CD14-positive monocyte (primary cell): ENCODE measurements around the gene RGS3. TPM values are rescaled to one million over a fixed set of nuclear protein-coding genes. Genes with fewer than 3 reads are reported as not detected.

ENCODE experiments used
- DNase-seq, 3 donors: peaks; one replicate each; pipeline ENCODE4 v3.0.0-alpha.2; 2011 to 2022
- H2AFZ ChIP-seq: 2 replicates; pipeline ENCODE4 v1.6.0; 2012; ENCODE audit warnings: mild to moderate bottlenecking, low read depth, low read length, inconsistent platforms; ENCODE audit not compliant: insufficient read depth, poor library complexity, severe bottlenecking
- H3K27ac ChIP-seq, 2 donors: 1 replicate in 1 of 2; 2 replicates in 1 of 2; pipeline ENCODE4 v1.5.1; 2012 to 2013; ENCODE audit warnings: low read length in 2 of 2, control low read depth in 1 of 2, inconsistent platforms in 1 of 2, low read depth in 1 of 2, mild to moderate bottlenecking in 1 of 2
- H3K27me3 ChIP-seq, 2 donors: one replicate each; pipeline versions ENCODE4 v1.6.0 to v1.6.1; 2011 to 2013; ENCODE audit warnings: low read length in 2 of 2; ENCODE audit not compliant: control insufficient read depth in 2 of 2, insufficient read depth in 2 of 2
- H3K36me3 ChIP-seq, 2 donors: replicated peaks in 1 of 2; 1 replicate in 1 of 2; 2 replicates in 1 of 2; pipeline versions ENCODE4 v1.5.1 to v1.6.1; 2012 to 2013; ENCODE audit warnings: low read length in 2 of 2, control low read depth in 1 of 2, inconsistent platforms in 1 of 2, mild to moderate bottlenecking in 1 of 2; ENCODE audit not compliant: insufficient read depth in 2 of 2, control insufficient read depth in 1 of 2
- H3K4me1 ChIP-seq, 2 donors: 1 replicate in 1 of 2; 2 replicates in 1 of 2; pipeline versions ENCODE4 v1.5.1 to v1.6.1; 2012 to 2013; ENCODE audit warnings: low read length in 2 of 2, control low read depth in 1 of 2, inconsistent platforms in 1 of 2, mild to moderate bottlenecking in 1 of 2, moderate library complexity in 1 of 2; ENCODE audit not compliant: insufficient read depth in 2 of 2, control insufficient read depth in 1 of 2
- H3K4me2 ChIP-seq: replicated peaks from 2 replicates; pipeline ENCODE3; 2012; ENCODE audit warnings: low read length, moderate library complexity, mild to moderate bottlenecking; ENCODE audit not compliant: poor library complexity, severe bottlenecking; ENCODE audit errors: extremely low read depth
- H3K4me3 ChIP-seq, 3 experiments: fragments of 200-600 bp in 1 of 3; sonication (generic) in 1 of 3; replicated peaks in 1 of 3; 1 replicate in 2 of 3; 2 replicates in 1 of 3; pipeline ENCODE4 v1.5.1; 2011 to 2013; ENCODE audit warnings: low read length in 3 of 3, mild to moderate bottlenecking in 3 of 3, control low read depth in 2 of 3, low read depth in 2 of 3, inconsistent platforms in 1 of 3, moderate library complexity in 1 of 3
- H3K79me2 ChIP-seq: 2 replicates; pipeline ENCODE4 v1.6.0; 2012; ENCODE audit warnings: mild to moderate bottlenecking, control low read depth, inconsistent platforms, low read length, moderate library complexity; ENCODE audit not compliant: insufficient read depth
- H3K9ac ChIP-seq: 2 replicates; pipeline ENCODE4 v1.6.0; 2017; ENCODE audit warnings: low read length, mild to moderate bottlenecking; ENCODE audit not compliant: insufficient read depth, poor library complexity, severe bottlenecking
- H3K9me3 ChIP-seq, 2 donors: replicated peaks in 1 of 2; 1 replicate in 1 of 2; 2 replicates in 1 of 2; pipeline versions ENCODE4 v1.5.1 to v1.6.1; 2012 to 2013; ENCODE audit warnings: low read length in 2 of 2, control low read depth in 1 of 2; ENCODE audit not compliant: control insufficient read depth in 1 of 2, insufficient read depth in 1 of 2
- H4K20me1 ChIP-seq: 2 replicates; pipeline ENCODE4 v1.6.0; 2012; ENCODE audit warnings: mild to moderate bottlenecking, low read length, control low read depth, moderate library complexity; ENCODE audit not compliant: insufficient read depth
- H3K27ac Mint-ChIP-seq, 7 donors: one replicate each; pipeline ENCODE4 v1.8.0; 2020; ENCODE audit warnings: mild to moderate bottlenecking in 7 of 7, mixed read lengths in 7 of 7, moderate library complexity in 6 of 7, inconsistent platforms in 2 of 7
- H3K27me3 Mint-ChIP-seq, 3 donors: one replicate each; pipeline ENCODE4 v1.8.0; 2021 to 2022; ENCODE audit warnings: low read depth in 3 of 3, mild to moderate bottlenecking in 3 of 3, mixed read lengths in 3 of 3, moderate library complexity in 3 of 3, inconsistent platforms in 1 of 3
- H3K36me3 Mint-ChIP-seq, 2 donors: one replicate each; pipeline ENCODE4 v1.8.0; 2020; ENCODE audit warnings: mixed read lengths in 2 of 2, inconsistent platforms in 1 of 2, mild to moderate bottlenecking in 1 of 2
- H3K4me1 Mint-ChIP-seq: one replicate; pipeline ENCODE4 v1.8.0; 2020; ENCODE audit warnings: mild to moderate bottlenecking, mixed read lengths
- H3K4me3 Mint-ChIP-seq, 2 donors: one replicate each; pipeline ENCODE4 v1.8.0; 2020; ENCODE audit warnings: mild to moderate bottlenecking in 2 of 2, mixed read lengths in 2 of 2, moderate library complexity in 1 of 2
- H3K9me3 Mint-ChIP-seq, 7 donors: one replicate each; pipeline ENCODE4 v1.8.0; 2020 to 2022; ENCODE audit warnings: mixed read lengths in 7 of 7, mild to moderate bottlenecking in 6 of 7, moderate library complexity in 6 of 7, inconsistent platforms in 2 of 7
- CTCF ChIP-seq: fragments of 200-600 bp; IDR thresholded peaks from one replicate; pipeline ENCODE4 v1.8.0; 2022; ENCODE audit warnings: antibody characterized with exemption, mild to moderate bottlenecking
- WGBS: methylation state at CpG from one replicate; pipeline ENCODE4 v1.1.5; 2013; ENCODE audit warnings: missing lambda C conversion rate; ENCODE audit not compliant: insufficient coverage; 5-methylcytosine and 5-hydroxymethylcytosine counted together
- intact Hi-C, 2 donors: fragments of 100-400 bp; cut with micrococcal nuclease; formaldehyde crosslinking; loops; one replicate each; pipeline versions ENCODE4 v1.15.0 to v1.15.1; 2023
- polyA plus RNA-seq, 3 donors: library from polyadenylated mRNA; depleted of rRNA in 1 of 3; unstranded in 2 of 3; stranded (reverse) in 1 of 3; fragments of 300-500 nt in 2 of 3; fragments of >200 nt in 1 of 3; fragmentation: Illumina TruSeq in 2 of 3; gene quantifications; 1 replicate in 2 of 3; 2 replicates in 1 of 3; pipeline ENCODE4 v1.2.3, GENCODE V29; 2012 to 2021

Gene RGS3
- polyA plus RNA-seq, 3 donors: 9.1 to 16.2 (median 15.8) TPM

GRCh38 chr9:113567361-113568080, 104.0 kb downstream of the RGS3 start:
- H3K4me1 ChIP-seq: peaks cover 20 to 24% of the 10 kb centered on the region in 2 donors
- H2AFZ ChIP-seq: no peak overlapping the region
- 96% methylated on average over 6 of the region's 8 CpGs for WGBS
- H3K4me3 Mint-ChIP-seq: no peak overlapping the region
- H3K9ac ChIP-seq: no peak overlapping the region
- no peak for TF ChIP-seq CTCF
- intact Hi-C loops: loop anchor here in 1 of 2 donors (5.0 kb wide), 1 partner anchor 40 kb away; no protein-coding TSS in a partner anchor
- no peaks in the 10 kb centered on the region for H3K36me3 Mint-ChIP-seq
- peaks cover 2 to 4% (median 3%) of the 10 kb centered on the region in 3 donors for H3K27me3 Mint-ChIP-seq
- peaks cover 24% of the 10 kb centered on the region for H3K4me1 Mint-ChIP-seq
- no peaks in the 10 kb centered on the region for H3K27me3 ChIP-seq
- no peaks in the 10 kb centered on the region for H3K36me3 ChIP-seq
- peaks cover 0 to 3% (median 0%) of the 10 kb centered on the region in 7 donors for H3K9me3 Mint-ChIP-seq
- no peak overlapping the region for H3K27ac Mint-ChIP-seq
- H3K9me3 ChIP-seq: no peaks in the 10 kb centered on the region
- no peaks in the 10 kb centered on the region for H3K79me2 ChIP-seq
- no peak overlapping the region for H3K27ac ChIP-seq
- no peak overlapping the region for H3K4me2 ChIP-seq
- H4K20me1 ChIP-seq: no peaks in the 10 kb centered on the region
- DNase-seq: no peak
- no peak overlapping the region for H3K4me3 ChIP-seq

GRCh38 chr9:113568081-113568435, 104.5 kb downstream of the RGS3 start:
- Histone ChIP-seq H3K27ac (no peak overlapping the region), H3K9me3 (no peaks in the 10 kb centered on the region), H2AFZ (no peak overlapping the region), H3K4me2 (no peak overlapping the region), H3K79me2 (no peaks in the 10 kb centered on the region), H3K36me3 (no peaks in the 10 kb centered on the region), H4K20me1 (no peaks in the 10 kb centered on the region), H3K9ac (no peak overlapping the region), H3K4me1 (peaks cover 20 to 24% of the 10 kb centered on the region in 2 donors), H3K27me3 (no peaks in the 10 kb centered on the region), H3K4me3 (no peak overlapping the region)
- Mint-ChIP-seq H3K27ac (no peak overlapping the region), H3K9me3 (peaks cover 0 to 3% (median 0%) of the 10 kb centered on the region in 7 donors), H3K4me1 (peaks cover 24% of the 10 kb centered on the region), H3K4me3 (no peak overlapping the region), H3K36me3 (no peaks in the 10 kb centered on the region), H3K27me3 (peaks cover 2 to 4% (median 3%) of the 10 kb centered on the region in 3 donors)
- intact Hi-C loops: loop anchor here in 1 of 2 donors (5.0 kb wide), 1 partner anchor 41 kb away; no protein-coding TSS in a partner anchor
- WGBS: 96% methylated on average over 5 of the region's 5 CpGs
- TF ChIP-seq CTCF: no peak
- no peak for DNase-seq
